HG02943 (cell line): ENCODE data around the gene CHRM5.

ENCODE experiments used
- ATAC-seq: cut with Tn5 transposase; IDR thresholded peaks from one replicate; pipeline ENCODE4 v1.9.1; 2021; ENCODE audit warnings: mild to moderate bottlenecking, low read depth, moderate library complexity; ENCODE audit not compliant: unreplicated experiment

CHRM5 gene, protein sequence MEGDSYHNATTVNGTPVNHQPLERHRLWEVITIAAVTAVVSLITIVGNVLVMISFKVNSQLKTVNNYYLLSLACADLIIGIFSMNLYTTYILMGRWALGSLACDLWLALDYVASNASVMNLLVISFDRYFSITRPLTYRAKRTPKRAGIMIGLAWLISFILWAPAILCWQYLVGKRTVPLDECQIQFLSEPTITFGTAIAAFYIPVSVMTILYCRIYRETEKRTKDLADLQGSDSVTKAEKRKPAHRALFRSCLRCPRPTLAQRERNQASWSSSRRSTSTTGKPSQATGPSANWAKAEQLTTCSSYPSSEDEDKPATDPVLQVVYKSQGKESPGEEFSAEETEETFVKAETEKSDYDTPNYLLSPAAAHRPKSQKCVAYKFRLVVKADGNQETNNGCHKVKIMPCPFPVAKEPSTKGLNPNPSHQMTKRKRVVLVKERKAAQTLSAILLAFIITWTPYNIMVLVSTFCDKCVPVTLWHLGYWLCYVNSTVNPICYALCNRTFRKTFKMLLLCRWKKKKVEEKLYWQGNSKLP

DNA sequence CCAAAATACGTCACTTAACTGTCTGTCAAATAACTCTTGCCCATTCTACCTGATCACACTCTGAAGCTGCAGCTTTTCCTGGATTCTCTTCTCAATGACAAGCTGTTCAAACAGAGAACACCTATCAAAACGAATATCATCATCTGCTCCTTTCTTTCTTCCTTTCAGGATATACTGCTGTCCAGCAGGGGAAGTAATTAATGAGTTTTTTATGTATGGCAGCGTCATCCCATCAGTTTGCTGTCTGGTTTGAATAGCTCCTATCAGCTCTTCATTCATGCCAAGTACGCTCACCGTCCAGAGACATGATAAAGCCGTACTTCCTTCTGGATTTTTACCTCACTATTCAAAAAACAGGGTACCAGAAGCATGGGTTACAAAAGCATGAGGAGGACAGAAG is at the start of gene CHRM5:
CHRM5 (plus strand) TSS at position 274 of the 400 bp plus-strand sequence. CDS start 94,221 bp downstream, outside the sequence.
- ATAC-seq: no peak

DNA sequence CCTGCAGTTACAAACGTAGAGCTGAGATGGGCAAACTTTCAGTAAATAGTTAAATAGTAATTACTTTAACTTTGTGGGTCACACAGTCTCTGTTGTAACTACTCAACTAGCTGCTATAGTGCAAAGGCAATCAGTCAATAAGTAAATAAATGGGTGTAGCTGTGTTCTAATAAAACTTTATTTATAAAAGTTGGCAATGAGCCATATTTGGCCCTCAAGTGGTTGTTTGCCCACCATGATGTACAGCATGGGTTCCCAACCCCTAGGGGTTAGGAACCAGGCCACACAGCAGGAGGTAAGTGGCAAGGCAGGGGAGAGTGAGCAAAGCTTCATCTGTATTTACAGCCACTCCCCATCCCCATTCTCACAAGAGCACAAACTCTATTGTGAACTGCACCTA is 44.9 kb upstream of the CHRM5 start:
- ATAC-seq: no peak

DNA sequence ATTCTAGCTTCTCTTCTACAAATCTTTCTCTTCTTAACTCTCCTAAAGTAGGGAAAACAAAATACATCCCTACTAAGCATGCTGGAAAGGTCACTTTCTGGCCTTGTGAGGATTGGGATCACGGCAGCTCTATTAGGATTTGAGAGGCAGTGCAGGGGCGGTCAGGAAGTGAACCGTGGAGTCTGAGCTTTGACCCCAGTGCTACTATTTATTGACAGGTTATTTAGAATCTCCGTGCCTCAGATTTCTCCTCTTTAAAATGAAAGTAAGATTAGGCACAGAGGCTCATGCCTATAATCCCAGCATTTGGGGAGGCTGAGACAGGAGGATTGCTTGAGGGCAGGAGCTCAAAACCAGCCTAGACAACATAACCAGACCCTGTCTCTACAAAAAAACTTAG is 42.0 kb upstream of the CHRM5 start:
- ATAC-seq: no peak

DNA sequence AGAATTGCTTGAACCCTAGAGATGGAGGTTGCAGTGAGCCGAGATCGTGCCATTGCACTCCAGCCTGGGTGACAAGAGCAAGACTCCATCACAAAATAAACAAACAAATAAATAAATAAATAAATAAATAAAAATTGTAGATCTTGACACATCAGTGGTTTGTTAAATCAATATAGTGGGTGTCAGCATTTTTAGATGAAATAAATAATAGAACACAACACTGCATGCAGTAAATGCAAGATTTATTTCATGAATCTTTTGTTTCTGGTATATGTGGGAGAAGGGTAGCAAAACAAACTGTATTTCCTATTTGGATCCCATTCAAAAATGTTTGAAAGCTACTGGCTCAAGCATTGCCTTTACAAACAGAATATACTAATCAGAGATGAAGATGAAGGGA is 35.6 kb upstream of the CHRM5 start:
- no peak for ATAC-seq

DNA sequence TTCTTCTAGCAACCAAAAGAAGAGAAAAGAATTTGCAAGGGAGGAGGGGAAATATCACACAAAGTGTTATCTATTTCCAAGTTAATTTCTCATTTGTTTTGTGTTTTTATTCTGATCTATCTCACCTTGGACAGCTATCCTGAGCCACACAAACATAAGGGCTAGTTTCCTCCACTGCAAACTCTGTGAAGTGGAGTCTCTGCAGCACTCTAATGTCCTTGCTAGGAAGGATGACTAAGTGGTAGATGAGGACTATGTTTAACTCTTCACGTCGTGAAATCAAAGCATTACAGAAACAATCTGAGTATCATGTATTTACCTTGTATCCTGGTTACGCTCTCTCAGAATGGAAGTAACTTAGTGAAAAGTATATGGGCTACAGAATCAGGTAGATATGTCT is 33.9 kb upstream of the CHRM5 start:
- no peak for ATAC-seq

DNA sequence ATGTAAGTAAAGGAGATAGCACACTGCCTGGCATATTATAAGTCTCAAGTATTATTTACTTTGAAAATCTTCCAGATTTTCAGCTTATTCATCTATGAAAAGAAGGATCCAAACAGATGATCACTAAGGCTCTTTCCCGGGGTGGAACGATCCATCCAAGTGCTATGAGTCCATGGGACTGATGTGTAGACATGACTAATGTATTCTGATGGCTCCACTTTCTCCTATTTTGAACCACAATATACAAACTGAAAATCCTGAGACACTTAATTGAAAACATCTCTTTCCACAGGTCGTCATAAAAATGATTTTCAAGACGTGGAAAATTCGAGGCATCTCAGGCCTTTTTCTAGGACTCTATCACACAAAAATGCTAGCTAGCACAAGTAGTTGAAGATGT is 33.4 kb upstream of the CHRM5 start:
- no peak for ATAC-seq

DNA sequence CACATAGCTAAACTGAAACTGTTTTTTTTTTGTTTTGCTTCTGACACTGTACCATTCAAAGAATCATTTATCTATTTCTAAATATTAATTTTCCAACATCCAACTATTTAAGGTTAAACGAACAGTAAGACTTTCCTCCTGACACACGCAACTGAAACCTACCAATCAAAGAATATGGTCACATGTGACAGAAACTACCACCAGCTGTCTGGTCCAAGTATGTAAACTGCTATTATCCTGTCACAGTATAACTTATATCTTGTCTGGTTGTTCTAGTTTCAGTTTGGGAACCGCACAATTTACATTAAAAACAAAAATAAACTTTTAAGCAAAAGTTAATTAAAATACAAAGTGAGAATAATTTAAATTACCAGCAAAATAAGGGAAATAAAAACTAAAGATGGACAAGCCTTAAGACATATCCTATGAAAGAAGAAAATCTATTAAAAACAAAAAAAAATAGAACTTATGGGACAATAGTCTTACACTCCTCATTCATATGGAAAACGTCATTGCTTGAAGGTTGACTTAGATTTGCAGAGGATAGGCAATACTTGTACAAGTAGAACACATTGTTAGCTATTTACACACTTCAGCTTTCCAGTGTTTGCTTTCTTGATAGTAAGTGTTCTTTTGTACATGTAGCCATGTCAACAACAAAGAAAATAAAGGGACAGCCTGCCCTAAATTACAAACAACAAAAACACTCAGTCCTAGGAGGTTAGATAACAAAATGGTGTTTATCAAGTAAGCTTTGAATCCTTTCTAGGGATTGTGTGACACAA is 26.8 kb upstream of the CHRM5 start:
- ATAC-seq: peak; percentile 67

DNA sequence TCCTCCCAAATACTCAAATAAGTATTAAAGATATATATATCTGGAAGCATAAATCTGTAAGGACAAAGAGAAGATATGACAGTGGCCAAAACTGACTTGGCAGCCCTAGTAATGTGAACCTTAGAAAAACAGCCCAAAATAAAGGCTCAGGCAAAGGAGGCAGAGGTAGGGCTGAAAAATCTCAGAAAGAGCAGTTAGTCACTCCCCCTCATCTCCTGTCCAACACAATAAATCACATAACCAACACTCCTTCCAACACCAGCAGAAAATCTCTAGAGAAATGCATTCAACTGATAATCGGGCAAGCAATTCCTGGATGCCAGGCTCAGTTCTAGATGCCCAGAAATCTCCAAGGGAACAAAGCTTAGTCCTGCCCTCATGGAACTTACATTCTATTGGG is 22.1 kb upstream of the CHRM5 start:
- ATAC-seq: no peak

DNA sequence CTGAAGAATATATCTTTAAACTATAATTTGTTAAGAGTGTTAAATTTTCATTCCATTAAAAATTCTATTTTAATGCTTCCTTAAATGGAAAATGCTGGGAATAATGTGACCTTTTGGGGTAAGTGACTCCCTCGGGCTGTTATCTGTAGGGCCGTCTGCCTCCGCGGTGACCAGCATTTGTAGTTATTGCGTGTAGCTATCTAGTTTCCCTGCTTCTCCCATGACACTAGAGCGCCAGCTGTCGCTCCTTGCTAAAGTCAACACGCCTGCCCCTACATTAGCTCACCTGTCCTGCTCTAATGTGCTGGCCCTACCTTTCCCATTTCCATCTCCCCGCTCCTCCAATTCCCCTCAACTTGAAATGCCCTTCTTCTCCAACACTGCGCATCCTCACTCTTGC is 12.4 kb upstream of the CHRM5 start:
- ATAC-seq: no peak

DNA sequence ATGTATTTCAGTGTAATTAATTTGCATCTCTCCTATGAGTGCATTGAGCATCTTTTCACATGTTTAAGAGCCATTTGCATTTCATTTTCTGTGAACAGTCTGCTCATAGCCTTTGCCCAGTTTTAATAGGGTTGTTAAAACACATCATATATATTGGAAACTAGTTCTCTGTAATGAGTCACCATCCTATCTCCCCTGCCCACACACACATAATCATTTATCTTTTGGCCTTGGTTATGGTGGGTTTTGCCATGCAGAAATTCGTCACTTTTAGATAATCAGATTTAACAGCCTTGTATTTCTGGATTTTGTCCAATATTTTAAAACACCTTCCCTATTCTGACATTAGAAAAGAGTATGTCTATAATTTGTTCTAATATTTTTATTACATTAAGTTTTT is 11.9 kb upstream of the CHRM5 start:
- ATAC-seq: no peak

DNA sequence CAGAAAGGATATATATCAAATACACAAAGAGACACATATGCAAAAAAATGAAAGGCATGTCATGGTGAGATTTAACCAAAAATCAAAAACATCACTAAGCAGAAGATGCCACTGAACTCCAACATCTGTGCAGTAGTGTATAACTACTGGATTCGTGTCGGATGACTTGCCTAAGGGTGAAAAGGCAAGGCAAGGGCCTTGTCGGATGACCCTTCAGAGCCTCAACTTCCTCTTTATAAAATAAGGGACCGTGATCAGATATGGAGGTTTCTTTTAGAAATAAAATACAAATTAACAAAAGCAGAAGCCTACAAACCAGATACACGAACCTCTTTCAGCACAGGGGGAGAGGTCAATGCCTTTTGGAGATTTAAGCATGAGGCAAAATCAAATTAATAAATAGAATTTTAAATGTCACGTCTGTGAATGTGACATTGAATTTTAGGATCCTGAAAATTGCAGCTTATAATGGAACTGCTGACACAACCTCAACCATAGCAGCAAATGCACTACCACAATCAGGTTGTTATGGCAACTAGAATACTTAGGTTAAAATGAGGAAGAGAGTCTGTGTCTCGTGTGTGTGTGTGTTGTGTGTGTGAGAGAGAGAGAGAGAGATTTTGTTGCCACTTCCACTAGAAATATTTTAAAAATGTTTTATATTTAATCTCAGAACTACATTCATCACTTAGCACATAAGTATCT is 8.3 kb upstream of the CHRM5 start:
- ATAC-seq: no peak

DNA sequence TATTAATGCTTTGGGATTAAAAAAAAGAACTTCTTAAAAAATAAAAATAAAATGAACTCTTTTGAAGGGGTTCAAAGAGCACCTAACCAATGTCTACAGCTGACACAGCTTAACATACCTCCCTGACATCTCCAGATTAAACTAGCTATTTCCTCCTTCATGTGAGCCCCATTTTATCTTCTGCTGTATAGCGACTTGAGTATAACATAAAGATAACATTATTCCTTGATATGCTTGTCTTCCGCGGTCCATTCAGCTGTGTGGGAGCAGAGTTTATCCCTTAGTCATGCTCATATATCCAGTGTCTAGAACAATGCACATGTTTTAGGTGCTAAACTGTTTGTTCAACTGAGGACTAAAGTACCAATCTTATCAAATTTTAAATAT is 7.8 kb upstream of the CHRM5 start:
- ATAC-seq: no peak

DNA sequence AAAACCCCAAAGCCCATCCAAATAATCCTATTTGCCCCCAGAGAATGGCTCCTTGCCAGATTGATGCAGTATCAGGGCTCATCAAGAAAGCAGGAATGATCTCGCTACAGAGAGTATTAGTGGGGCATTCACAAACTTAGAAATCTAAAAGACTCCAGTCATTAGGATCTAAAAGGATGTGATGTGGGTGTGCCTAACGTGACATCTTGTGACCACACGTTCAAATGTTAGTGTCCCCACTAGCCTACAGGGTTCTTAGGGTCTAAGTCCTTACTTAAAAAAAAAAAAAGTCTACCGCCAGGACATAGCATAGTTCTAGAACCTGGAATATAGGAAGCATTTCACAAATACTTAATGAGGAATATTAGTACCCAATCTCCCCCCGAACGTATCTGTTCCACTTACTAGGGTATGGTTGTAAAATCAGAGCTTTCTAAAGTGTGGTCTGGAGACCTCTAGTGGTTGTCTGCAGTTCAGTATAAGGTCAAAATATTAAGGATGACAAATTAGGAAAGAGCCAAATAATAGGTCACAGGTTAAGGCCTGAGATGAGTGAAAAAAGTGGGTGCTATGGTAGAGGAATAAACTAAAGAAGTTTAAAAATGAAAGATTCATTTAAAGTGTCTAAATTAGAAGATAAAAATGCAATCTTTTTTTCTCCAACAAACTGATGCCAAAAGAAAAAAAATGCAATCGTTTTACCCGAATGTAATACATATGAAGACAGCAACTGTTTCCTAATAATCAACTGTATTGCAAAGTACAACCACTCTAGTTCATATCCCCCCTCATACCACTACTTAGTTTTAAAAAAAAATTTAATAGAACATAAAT is 4.2 kb upstream of the CHRM5 start:
- ATAC-seq: no peak

DNA sequence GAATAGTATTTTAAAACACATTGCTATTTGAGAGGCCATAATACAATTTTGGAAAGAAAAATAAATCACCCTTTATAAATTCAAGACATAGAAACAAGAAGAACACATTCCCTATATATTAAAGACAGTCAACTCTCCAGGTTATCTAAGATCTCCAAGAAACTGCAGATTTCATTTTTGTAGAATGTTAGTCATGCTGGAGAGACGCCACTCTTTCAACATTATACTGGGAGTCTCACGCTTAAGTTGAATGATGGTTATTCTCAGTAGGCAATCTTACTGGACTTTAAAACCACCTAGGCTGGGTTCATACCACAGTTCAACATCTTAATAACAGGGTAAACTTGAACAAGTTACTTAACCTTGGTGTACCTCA is 3.6 kb upstream of the CHRM5 start:
- ATAC-seq: no peak

DNA sequence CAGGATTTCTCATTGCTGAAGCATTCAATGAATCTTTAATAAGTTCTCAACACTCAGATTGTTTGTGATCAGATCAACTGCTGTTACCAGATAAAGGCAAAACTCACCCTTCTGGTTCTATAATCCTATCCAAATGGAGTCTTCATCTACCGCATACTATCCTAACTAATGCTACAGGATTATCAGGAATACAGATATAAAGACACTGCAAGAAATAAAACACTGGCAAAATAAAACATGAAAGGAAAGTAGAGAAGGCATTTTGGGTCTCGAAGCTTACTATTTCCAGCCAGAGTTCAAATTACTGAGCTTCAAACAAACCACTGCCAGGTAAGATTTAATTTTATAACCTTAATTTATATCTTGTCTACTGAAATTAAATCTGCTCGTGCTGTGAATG is 524 bp downstream of the CHRM5 start:
- no peak for ATAC-seq

DNA sequence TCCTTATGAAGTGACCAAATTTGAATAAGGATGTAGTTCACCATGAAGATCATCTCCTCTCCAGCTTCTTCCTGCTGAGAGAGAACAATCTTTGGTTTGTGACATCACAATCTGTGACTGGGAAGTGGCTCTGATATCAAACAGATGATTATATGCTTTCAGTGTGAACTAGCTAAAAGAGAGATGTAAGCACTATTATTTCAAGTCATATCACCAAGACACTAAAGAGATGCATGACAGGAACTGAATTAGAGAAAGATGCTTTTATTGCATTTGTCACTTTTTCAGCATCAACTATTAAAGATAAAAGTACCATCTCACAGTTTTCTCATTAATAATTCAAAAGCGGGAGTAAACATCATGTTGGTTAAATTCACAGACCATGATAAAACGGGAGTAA is 3.5 kb downstream of the CHRM5 start:
- no peak for ATAC-seq

DNA sequence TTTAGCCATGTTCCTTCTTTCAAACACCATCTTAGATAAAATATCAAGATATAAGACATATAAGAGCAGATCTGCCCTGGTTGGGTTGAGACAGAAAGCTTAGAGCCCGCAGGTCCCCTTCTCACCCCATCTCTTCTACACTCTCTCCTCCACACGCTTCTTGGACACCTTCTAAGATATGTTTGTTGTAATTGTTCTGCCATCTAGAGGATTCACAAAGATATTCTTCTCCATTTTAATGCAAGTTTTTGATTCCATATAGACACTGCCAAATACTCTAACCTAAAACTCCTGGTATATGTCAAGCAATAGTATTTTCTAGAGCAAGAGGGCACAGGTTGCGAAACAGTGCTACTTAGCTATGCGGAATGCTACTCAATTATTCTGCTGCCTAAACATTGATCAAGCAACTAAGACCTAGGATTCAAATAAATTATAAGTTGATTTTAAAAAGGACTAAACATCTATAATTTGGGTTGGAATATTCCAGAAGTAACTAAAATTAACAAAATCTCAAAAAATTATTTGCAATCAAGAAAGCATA is 6.8 kb downstream of the CHRM5 start:
- ATAC-seq: no peak

DNA sequence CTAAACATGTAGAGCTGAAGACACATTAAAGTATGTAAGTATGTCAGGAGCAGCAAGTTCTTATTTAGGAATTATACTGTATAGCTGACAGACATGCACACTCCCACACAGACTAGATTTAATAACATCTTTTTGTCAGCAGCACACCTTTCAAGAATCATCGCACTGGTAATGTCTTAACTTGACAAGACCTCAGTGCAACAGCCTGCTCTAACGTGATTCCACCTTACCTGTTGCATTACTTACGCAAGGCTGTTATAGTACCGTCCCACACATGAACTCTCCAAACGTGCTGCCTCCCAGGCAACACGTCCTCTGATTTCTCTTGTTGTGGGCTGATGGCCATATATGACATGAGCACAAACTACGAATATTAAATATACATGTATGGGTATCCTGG is 11.9 kb downstream of the CHRM5 start:
- ATAC-seq: no peak

DNA sequence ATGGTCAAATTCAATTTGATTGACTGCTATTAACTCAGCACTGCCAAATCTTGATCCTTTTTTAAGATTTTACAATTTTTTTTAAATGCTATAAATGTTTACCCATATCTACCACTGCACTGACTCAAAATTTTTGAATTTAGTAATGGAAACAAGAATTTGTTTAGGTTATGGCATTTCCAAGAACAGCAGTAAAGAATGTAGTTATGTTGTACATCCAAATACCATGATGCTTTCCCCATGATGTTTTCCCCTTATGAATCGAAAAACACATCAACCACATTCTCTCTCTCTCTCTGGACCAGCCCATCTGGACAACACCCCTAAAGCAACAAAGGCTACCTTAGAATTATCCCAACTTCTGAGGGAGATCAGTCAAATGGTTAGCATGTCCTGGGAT is 14.2 kb downstream of the CHRM5 start:
- ATAC-seq: no peak

DNA sequence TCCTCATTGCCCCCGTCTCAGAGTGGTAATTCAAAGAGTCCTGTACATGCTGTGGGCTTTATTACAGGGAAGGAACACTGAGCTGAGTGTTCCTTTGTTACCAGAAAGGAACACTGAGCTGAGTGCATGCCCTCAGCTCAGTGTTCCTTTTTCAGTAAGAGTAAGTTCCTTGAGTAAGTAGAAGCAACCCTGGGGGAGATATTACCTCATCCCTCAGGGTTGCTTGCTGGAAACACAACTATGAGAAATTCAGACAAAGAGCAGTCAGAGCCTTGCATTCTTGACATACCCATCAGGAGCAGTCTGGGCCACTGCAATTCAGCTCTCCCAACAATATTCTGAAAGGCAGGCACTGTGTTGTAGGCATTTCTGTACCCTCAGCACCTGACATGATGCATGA is 17.0 kb downstream of the CHRM5 start:
- ATAC-seq: no peak
